Measurements from ENCODE around the gene NANOS3.

The NANOS3 gene

GRCh38 chr19:13846557-13847406 lies 30.2 kb upstream of the NANOS3 start:
- TF ChIP-seq CTCF (IDR thresholded peaks at IDR 0.05; ENCODE audit: borderline replicate concordance, insufficient read depth, low read depth, low read length), result no peak
- H3K4me3 ChIP-seq (ENCODE audit: low read depth, low read length), result peak overlapping the region; percentile 47

- H3K4me3 ChIP-seq (ENCODE audit: low read depth, low read length), result peak overlapping the region; percentile 47
- no peak for TF ChIP-seq CTCF (IDR thresholded peaks at IDR 0.05; ENCODE audit: borderline replicate concordance, insufficient read depth, low read depth, low read length)
Observed at GRCh38 chr19:13847407-13848339, 29.3 kb upstream of the NANOS3 start.

- TF ChIP-seq CTCF (IDR thresholded peaks at IDR 0.05; ENCODE audit: borderline replicate concordance, insufficient read depth, low read depth, low read length), result no peak
- no peak overlapping the region for H3K4me3 ChIP-seq (ENCODE audit: low read depth, low read length)
Observed at GRCh38 chr19:13848340-13848677, 28.6 kb upstream of the NANOS3 start.

- no peak overlapping the region for H3K4me3 ChIP-seq (ENCODE audit: low read depth, low read length)
- TF ChIP-seq CTCF (IDR thresholded peaks at IDR 0.05; ENCODE audit: borderline replicate concordance, insufficient read depth, low read depth, low read length), result no peak
Observed at GRCh38 chr19:13848798-13849676, 27.9 kb upstream of the NANOS3 start.

- H3K4me3 ChIP-seq (ENCODE audit: low read depth, low read length), result no peak overlapping the region
- TF ChIP-seq CTCF (IDR thresholded peaks at IDR 0.05; ENCODE audit: borderline replicate concordance, insufficient read depth, low read depth, low read length), result no peak
Observed at GRCh38 chr19:13849991-13850909, 26.7 kb upstream of the NANOS3 start.
